ENCODE data around the gene PPM1H.
A peak's percentile ranks its signal among the peaks of the same experiment; 100 is the strongest.
"Not testable (repeated sequence)": the region's sequence is repeated elsewhere in the genome, so short reads cannot be mapped to it uniquely, and the experiment has no call there.

Gene PPM1H

GRCh38 chr12:62959745-62960144 lies 24.8 kb upstream of the PPM1H start:
- TF ChIP-seq ZFX (IDR thresholded peaks at IDR 0.05) (no peak), CTCF (conservative IDR thresholded peaks at IDR 0.05) (no peak)
- peak overlapping the region; percentile 83 for H3K27ac ChIP-seq

GRCh38 chr12:62957233-62957953 lies 22.4 kb upstream of the PPM1H start:
- TF ChIP-seq ZFX (IDR thresholded peaks at IDR 0.05) (no peak), CTCF (conservative IDR thresholded peaks at IDR 0.05) (no peak)
- peak overlapping the region; percentile 69; the same call in 1 of the 2 replicates for H3K27ac ChIP-seq

GRCh38 chr12:62955678-62956077 lies 20.7 kb upstream of the PPM1H start:
- no peak for TF ChIP-seq ZFX (IDR thresholded peaks at IDR 0.05)
- TF ChIP-seq CTCF (conservative IDR thresholded peaks at IDR 0.05), result no peak
- peak overlapping the region; percentile 78 for H3K27ac ChIP-seq

DNA sequence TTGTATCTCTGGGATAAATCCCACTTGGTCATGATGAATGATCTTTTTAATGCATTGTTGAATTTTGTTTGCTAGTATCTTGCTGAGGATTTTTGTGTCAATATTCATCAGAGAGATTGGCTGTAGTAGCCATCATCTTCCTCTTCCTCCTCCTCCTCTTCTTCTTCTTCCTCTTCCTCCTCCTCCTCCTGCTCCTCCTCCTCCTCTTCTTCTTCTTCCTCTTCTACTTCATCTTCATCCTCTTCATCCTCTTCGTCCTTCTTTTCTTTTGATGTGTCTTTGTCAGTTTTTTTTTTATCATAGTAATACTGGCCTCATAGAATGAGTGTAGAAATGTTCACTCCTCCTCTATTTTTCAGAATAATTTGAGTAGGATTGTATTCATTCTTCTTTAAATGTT lies 15.4 kb upstream of the PPM1H start:
- no peak for TF ChIP-seq CTCF (conservative IDR thresholded peaks at IDR 0.05)
- TF ChIP-seq ZFX (IDR thresholded peaks at IDR 0.05), result no peak
- no peak overlapping the region for H3K27ac ChIP-seq

- H3K27ac ChIP-seq, result no peak overlapping the region
- no peak for TF ChIP-seq CTCF (conservative IDR thresholded peaks at IDR 0.05)
- no peak for TF ChIP-seq ZFX (IDR thresholded peaks at IDR 0.05)
Measured at GRCh38 chr12:62948123-62948522, 13.2 kb upstream of the PPM1H start.

DNA sequence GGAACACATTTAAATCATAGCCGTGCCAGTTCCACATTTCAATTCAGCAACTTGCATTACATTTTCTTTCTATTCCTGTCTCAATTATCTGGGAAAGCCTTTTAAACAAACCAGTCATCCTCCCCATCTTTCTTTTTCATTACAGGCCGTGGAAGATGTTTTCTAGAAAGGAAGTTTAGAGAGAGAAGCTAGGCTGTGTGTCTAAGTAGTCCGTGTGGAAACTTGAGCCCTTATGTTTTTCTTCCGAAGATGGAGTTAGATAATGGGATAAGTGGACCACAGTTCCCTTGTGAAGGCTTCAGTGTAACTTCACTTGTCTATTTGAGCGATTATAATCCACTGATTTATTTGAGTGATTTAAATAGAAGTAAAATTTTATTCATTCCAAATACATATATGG lies 12.4 kb upstream of the PPM1H start:
- TF ChIP-seq ZFX (IDR thresholded peaks at IDR 0.05) (no peak), CTCF (conservative IDR thresholded peaks at IDR 0.05) (no peak)
- no peak overlapping the region for H3K27ac ChIP-seq

DNA sequence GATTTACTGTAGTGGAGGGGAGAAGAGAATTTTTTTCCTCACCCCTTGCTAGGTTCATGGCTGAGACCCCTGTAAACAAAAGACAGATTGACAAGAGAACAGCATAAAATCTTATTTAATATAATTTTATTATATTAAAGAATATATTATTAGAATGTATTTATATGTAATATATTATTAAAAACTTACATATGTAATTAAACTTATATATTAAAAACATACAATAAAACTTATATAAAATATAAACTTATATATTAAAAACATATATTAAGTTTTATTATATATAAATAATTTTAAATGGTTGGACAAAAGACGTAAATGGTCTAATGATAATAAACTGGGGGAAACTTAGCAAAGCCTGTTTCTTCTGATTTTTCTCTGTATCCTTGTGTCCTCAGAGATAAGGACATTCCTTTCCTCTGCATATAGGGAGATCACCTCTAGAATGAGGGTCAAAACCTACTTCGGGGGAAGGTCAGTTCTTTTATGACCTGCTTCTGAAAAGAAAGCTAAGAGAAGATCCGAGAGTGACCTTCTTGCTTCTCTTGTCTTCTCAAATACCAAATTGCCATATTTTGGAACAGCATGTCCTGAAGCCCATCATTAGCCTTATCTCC lies 8.9 kb upstream of the PPM1H start:
- no peak overlapping the region for H3K27ac ChIP-seq
- TF ChIP-seq ZFX (IDR thresholded peaks at IDR 0.05) (no peak), CTCF (conservative IDR thresholded peaks at IDR 0.05) (no peak)

GRCh38 chr12:62942316-62942715 lies 7.4 kb upstream of the PPM1H start:
- not testable (repeated sequence) for H3K27ac ChIP-seq

All from C4-2B (cell line).